SK-N-SH (cell line): ENCODE data around the gene ZNF19. TPM values are rescaled to one million over a fixed set of nuclear protein-coding genes. Genes with fewer than 3 reads are reported as not detected.

Experiments used
- CTCF ChIA-PET: fragments of 300-600, 350-600 bp; formaldehyde crosslinking; extraction: SDS; loops from one replicate; lab custom pipeline; 2021; lab: Yijun Ruan, JAX
- POLR2A ChIA-PET: fragments of 350-600 bp; sonication (Branson Sonifier 250); formaldehyde crosslinking; extraction: SDS; loops from one replicate; lab custom pipeline; 2020; ENCODE audit warnings: antibody characterized with exemption, inconsistent platforms; lab: Yijun Ruan, JAX
- DNase-seq: peaks from one replicate; pipeline ENCODE4 v3.0.0; 2012
- H2AFZ ChIP-seq: fragments of 200-600 bp; sonication (generic); 2 replicates; pipeline ENCODE4 v1.8.1; 2016; ENCODE audit warnings: antibody characterized with exemption, mild to moderate bottlenecking, low read depth
- H3F3A ChIP-seq: fragments of 200-600 bp; sonication (generic); replicated peaks from 2 replicates; pipeline ENCODE3; 2016; ENCODE audit warnings: antibody characterized with exemption, mild to moderate bottlenecking; ENCODE audit not compliant: insufficient read depth
- H3K27ac ChIP-seq, 2 experiments: fragments of 200-500 bp in 1 of 2; fragments of 200-600 bp in 1 of 2; sonication (Bioruptor generic) in 1 of 2; sonication (generic), shearing (Covaris generic) in 1 of 2; 2 replicates each; pipeline versions ENCODE4 v1.5.1 to v1.6.1; 2014 to 2016; ENCODE audit warnings: low read depth in 2 of 2, inconsistent platforms in 1 of 2, low read length in 1 of 2, mild to moderate bottlenecking in 1 of 2, mixed read lengths in 1 of 2
- H3K27me3 ChIP-seq: fragments of 200-600 bp; sonication (generic), shearing (Covaris generic); 2 replicates; pipeline ENCODE4 v1.6.1; 2016; ENCODE audit warnings: mixed run types; ENCODE audit not compliant: insufficient read depth
- H3K36me3 ChIP-seq, 2 experiments: fragments of 200-500 bp in 1 of 2; fragments of 200-600 bp in 1 of 2; sonication (Bioruptor generic) in 1 of 2; sonication (generic) in 1 of 2; replicated peaks in 1 of 2; 2 replicates each; pipeline versions ENCODE3 to v1.5.1; 2014 to 2016; ENCODE audit warnings: low read length in 1 of 2, mild to moderate bottlenecking in 1 of 2; ENCODE audit not compliant: insufficient read depth in 2 of 2, control insufficient read depth in 1 of 2
- H3K4me1 ChIP-seq, 2 experiments: fragments of 200-500 bp in 1 of 2; fragments of 200-600 bp in 1 of 2; sonication (Bioruptor generic) in 1 of 2; sonication (generic), shearing (Covaris generic) in 1 of 2; 2 replicates each; pipeline versions ENCODE4 v1.5.1 to v1.6.1; 2014 to 2016; ENCODE audit warnings: low read depth in 1 of 2, low read length in 1 of 2, mixed run types in 1 of 2; ENCODE audit not compliant: insufficient read depth in 2 of 2, control insufficient read depth in 1 of 2
- H3K4me2 ChIP-seq: fragments of 200-600 bp; sonication (generic), shearing (Covaris generic); 2 replicates; pipeline ENCODE4 v1.6.1; 2017; ENCODE audit warnings: mixed run types
- H3K4me3 ChIP-seq, 2 experiments: fragments of 200-500 bp in 1 of 2; fragments of 200-600 bp in 1 of 2; sonication (Bioruptor generic) in 1 of 2; sonication (generic), shearing (Covaris generic) in 1 of 2; 2 replicates each; pipeline versions ENCODE4 v1.5.1 to v1.8.1; 2014 to 2016; ENCODE audit warnings: low read depth in 2 of 2, inconsistent platforms in 1 of 2, low read length in 1 of 2, mild to moderate bottlenecking in 1 of 2, mixed read lengths in 1 of 2, moderate library complexity in 1 of 2
- H3K79me2 ChIP-seq: fragments of 200-600 bp; sonication (generic); 2 replicates; pipeline ENCODE4 v1.8.1; 2017; ENCODE audit warnings: mild to moderate bottlenecking; ENCODE audit not compliant: insufficient read depth
- H3K9ac ChIP-seq: fragments of 200-600 bp; sonication (generic); 2 replicates; pipeline ENCODE4 v1.6.1; 2017; ENCODE audit warnings: mixed run types
- H3K9me2 ChIP-seq: fragments of 200-600 bp; sonication (generic); 2 replicates; pipeline ENCODE4 v1.6.1; 2017; ENCODE audit warnings: mixed run types
- H3K9me3 ChIP-seq: fragments of 200-600 bp; sonication (generic); 2 replicates; pipeline ENCODE4 v1.6.1; 2017; ENCODE audit warnings: mixed run types, mild to moderate bottlenecking, moderate library complexity
- H4K20me1 ChIP-seq: fragments of 200-600 bp; sonication (generic); 2 replicates; pipeline ENCODE4 v1.6.1; 2017; ENCODE audit warnings: mild to moderate bottlenecking, mixed run types; ENCODE audit not compliant: insufficient read depth
- EZH2phosphoT487 ChIP-seq: fragments of 200-600 bp; sonication (generic); IDR thresholded peaks from 2 replicates; pipeline ENCODE4 v1.6.1; 2017; ENCODE audit warnings: low read depth, mixed run types, mild to moderate bottlenecking, antibody characterized with exemption, moderate library complexity, borderline replicate concordance
- FOXM1 ChIP-seq: IDR thresholded peaks from 2 replicates; pipeline ENCODE4 v1.4.0; 2012; ENCODE audit warnings: low read depth, mild to moderate bottlenecking
- GATA2 ChIP-seq: sonication (generic); formaldehyde crosslinking; IDR thresholded peaks from 2 replicates; pipeline ENCODE4 v1.5.0; 2020; ENCODE audit warnings: mild to moderate bottlenecking, missing genetic modification reagents
- IRF3 ChIP-seq: fragments of 150-350 bp; IDR thresholded peaks from 2 replicates; pipeline ENCODE4 v1.6.1; 2016; ENCODE audit warnings: mild to moderate bottlenecking, low read depth, low read length
- MXI1 ChIP-seq: IDR thresholded peaks from 2 replicates; pipeline ENCODE4 v1.6.1; 2012; ENCODE audit warnings: mild to moderate bottlenecking, low read depth, low read length, improper control_type of control experiment
- PBX3 ChIP-seq: IDR thresholded peaks from 2 replicates; pipeline ENCODE4; 2012
- RAD21 ChIP-seq: IDR thresholded peaks from 2 replicates; pipeline ENCODE4 v1.6.1; 2012; ENCODE audit warnings: mild to moderate bottlenecking, low read length
- RFX5 ChIP-seq: IDR thresholded peaks from 2 replicates; pipeline ENCODE4 v1.6.1; 2012; ENCODE audit warnings: mild to moderate bottlenecking, improper control_type of control experiment, low read length
- RXRA ChIP-seq: IDR thresholded peaks from 2 replicates; pipeline ENCODE4 v1.4.0; 2012; ENCODE audit warnings: low read depth, mild to moderate bottlenecking, borderline replicate concordance
- SIN3A ChIP-seq: IDR thresholded peaks from 2 replicates; pipeline ENCODE4 v1.6.1; 2012; ENCODE audit warnings: low read depth, mild to moderate bottlenecking, low read length, moderate library complexity, borderline replicate concordance
- TAF1 ChIP-seq: IDR thresholded peaks from 2 replicates; pipeline ENCODE4 v1.6.1; 2012; ENCODE audit warnings: low read depth, mild to moderate bottlenecking, low read length, moderate library complexity, borderline replicate concordance
- TCF12 ChIP-seq: IDR thresholded peaks from 2 replicates; pipeline ENCODE4 v1.4.0; 2012
- USF1 ChIP-seq: IDR thresholded peaks from 2 replicates; pipeline ENCODE4 v1.4.0; 2012; ENCODE audit warnings: low read depth, borderline replicate concordance
- WGBS: methylation state at CpG from one replicate; pipeline ENCODE4 v1.1.6; 2017; ENCODE audit warnings: low lambda C conversion rate; 5-methylcytosine and 5-hydroxymethylcytosine counted together
- polyA plus RNA-seq, 3 experiments: library from polyadenylated mRNA; depleted of rRNA; stranded (reverse); fragments of >200 nt; gene quantifications; 2 replicates each; pipeline ENCODE4 v1.2.3, GENCODE V29; 2012
- TF ChIP-seq, protein P1 (sequence below): IDR thresholded peaks from 2 replicates; pipeline ENCODE4 v1.4.0; 2012; ENCODE audit warnings: low read depth, borderline replicate concordance

Gene ZNF19
- polyA plus RNA-seq, 1 of the 3 experiments (the other 2 are of a cell fraction) = 1.4 TPM

DNA sequence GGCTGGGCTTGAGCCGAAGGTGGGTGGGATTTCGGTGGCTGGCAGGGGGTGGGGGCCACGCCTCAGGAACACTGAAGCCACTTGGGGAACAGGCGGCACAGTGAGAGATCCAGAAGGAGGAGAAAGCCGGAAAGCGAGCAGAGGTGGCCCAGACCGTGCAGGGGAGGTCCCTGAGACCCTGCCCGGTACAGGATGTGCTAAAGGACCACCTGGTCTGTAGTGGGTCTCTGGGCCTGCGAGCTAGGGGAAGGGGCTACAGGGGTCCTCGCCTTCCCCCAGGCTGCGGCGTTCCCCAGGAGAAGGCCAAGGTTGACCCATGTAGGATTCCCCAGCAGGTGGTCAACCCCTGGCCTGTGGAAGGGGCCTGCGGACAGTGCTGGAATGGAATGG, 47.1 kb downstream of the ZNF19 start, which contains the start of gene TLE7:
TSS of gene TLE7 (minus strand) at position 4 of the 390 bp plus-strand sequence. CDS start 8,730 bp downstream, outside the sequence.
- H2AFZ ChIP-seq = no peak within 1 kb of the TSS
- H3K4me2 ChIP-seq = no peak within 1 kb of the TSS
- ChIA-PET POLR2A (no interaction called here), CTCF (no interaction called here)
- peaks cover 3% of the 10 kb centered on the region for H3F3A ChIP-seq
- H4K20me1 ChIP-seq = no peaks in the 10 kb centered on the region
- H3K27me3 ChIP-seq = peaks cover 8% of the 10 kb centered on the region; the same call in 1 of the 2 replicates
- no peaks in the 10 kb centered on the region for H3K9me2 ChIP-seq
- peaks cover 0 to 5% of the 10 kb centered on the region in 2 experiments for H3K36me3 ChIP-seq
- WGBS = 62% methylated on average over 10 of the region's 13 CpGs
- no peaks in the 10 kb centered on the region for H3K4me1 ChIP-seq
- TF ChIP-seq MXI1 (no peak), SIN3A (no peak), USF1 (no peak), RFX5 (no peak), TAF1 (no peak), GATA2 (CRISPR knock-in tag) (no peak), FOXM1 (no peak), IRF3 (no peak), RXRA (no peak), RAD21 (no peak), TCF12 (no peak), PBX3 (no peak), EZH2phosphoT487 (no peak)
- TF ChIP-seq, protein P1, sequence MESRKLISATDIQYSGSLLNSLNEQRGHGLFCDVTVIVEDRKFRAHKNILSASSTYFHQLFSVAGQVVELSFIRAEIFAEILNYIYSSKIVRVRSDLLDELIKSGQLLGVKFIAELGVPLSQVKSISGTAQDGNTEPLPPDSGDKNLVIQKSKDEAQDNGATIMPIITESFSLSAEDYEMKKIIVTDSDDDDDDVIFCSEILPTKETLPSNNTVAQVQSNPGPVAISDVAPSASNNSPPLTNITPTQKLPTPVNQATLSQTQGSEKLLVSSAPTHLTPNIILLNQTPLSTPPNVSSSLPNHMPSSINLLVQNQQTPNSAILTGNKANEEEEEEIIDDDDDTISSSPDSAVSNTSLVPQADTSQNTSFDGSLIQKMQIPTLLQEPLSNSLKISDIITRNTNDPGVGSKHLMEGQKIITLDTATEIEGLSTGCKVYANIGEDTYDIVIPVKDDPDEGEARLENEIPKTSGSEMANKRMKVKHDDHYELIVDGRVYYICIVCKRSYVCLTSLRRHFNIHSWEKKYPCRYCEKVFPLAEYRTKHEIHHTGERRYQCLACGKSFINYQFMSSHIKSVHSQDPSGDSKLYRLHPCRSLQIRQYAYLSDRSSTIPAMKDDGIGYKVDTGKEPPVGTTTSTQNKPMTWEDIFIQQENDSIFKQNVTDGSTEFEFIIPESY = no peak
- H3K9me3 ChIP-seq = peaks cover 7% of the 10 kb centered on the region; the same call in 1 of the 2 replicates
- no peak within 1 kb of the TSS for H3K9ac ChIP-seq
- no peak within 1 kb of the TSS for H3K27ac ChIP-seq
- H3K79me2 ChIP-seq = no peaks in the 10 kb centered on the region
- no peak for DNase-seq
- no peak within 1 kb of the TSS for H3K4me3 ChIP-seq
